Breast epithelium (tissue), 3 donors: ENCODE data around the gene STK31.

Experiments used
- POLR2A ChIP-seq: fragments of 450-650 bp; IDR thresholded peaks from one replicate; pipeline ENCODE4 v1.6.1; 2016; ENCODE audit warnings: antibody characterized with exemption, mild to moderate bottlenecking, moderate library complexity
- POLR2AphosphoS5 ChIP-seq, 3 donors: sonication (generic); formaldehyde crosslinking; IDR thresholded peaks; one replicate each; pipeline ENCODE4 v1.6.1; 2017; ENCODE audit warnings: antibody characterized with exemption in 3 of 3
- TF ChIP-seq, protein P1 (sequence below), 3 donors: fragments of 450-650 bp; IDR thresholded peaks; one replicate each; pipeline ENCODE4 v1.5.1; 2016 to 2017; ENCODE audit warnings: antibody characterized with exemption in 3 of 3, mild to moderate bottlenecking in 3 of 3, moderate library complexity in 3 of 3

DNA sequence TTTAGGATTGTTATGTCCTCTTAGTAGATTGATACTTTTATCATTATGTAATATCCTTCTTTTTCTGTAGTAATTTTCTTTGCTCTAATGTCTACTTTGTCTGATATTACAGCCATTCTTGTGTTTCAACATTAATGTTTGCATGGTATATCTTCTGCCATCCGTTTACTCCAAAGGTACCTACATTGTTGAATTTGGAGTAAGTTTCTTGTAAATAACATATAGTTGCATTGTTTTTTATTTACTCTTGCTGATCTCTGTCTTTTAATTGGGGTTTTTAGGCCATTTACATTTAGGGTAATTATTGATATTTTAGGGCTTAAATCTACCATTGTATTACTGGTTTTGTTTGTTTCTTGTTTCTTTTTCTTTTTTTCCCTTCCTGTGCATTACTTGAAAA, 100.1 kb downstream of the STK31 start:
- TF ChIP-seq, protein P1, sequence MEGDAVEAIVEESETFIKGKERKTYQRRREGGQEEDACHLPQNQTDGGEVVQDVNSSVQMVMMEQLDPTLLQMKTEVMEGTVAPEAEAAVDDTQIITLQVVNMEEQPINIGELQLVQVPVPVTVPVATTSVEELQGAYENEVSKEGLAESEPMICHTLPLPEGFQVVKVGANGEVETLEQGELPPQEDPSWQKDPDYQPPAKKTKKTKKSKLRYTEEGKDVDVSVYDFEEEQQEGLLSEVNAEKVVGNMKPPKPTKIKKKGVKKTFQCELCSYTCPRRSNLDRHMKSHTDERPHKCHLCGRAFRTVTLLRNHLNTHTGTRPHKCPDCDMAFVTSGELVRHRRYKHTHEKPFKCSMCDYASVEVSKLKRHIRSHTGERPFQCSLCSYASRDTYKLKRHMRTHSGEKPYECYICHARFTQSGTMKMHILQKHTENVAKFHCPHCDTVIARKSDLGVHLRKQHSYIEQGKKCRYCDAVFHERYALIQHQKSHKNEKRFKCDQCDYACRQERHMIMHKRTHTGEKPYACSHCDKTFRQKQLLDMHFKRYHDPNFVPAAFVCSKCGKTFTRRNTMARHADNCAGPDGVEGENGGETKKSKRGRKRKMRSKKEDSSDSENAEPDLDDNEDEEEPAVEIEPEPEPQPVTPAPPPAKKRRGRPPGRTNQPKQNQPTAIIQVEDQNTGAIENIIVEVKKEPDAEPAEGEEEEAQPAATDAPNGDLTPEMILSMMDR (IDR thresholded peaks at IDR 0.05): no peak
- TF ChIP-seq POLR2AphosphoS5 (IDR thresholded peaks at IDR 0.05) (no peak), POLR2A (no peak)
